K562 (cell line): ENCODE data around the gene SHROOM3. TPM values are rescaled to one million over a fixed set of nuclear protein-coding genes. Genes with fewer than 3 reads are reported as not detected.

Experiments
- ATAC-seq: fragments of 200-7000 bp; cut with Tn5 transposase; 3 replicates; pipeline ENCODE4 v1.9.1; 2020; ENCODE audit warnings: moderate library complexity
- BruUV-seq: library from RNA; stranded (reverse); fragments of 400-500 nt; replicated peaks from 2 replicates; lab custom pipeline; 2021; lab: Mats Ljungman, UMichigan
- CTCF ChIA-PET: fragments of 300-600 bp; formaldehyde crosslinking; extraction: SDS; loops from one replicate; lab custom pipeline; 2021; ENCODE audit warnings: low intra/inter-chr PET ratio; lab: Yijun Ruan, JAX
- POLR2A ChIA-PET: fragments of 300-600, 350-650 bp; sonication (Branson Sonifier 250); formaldehyde crosslinking; extraction: SDS; loops from one replicate; lab custom pipeline; 2021; ENCODE audit warnings: antibody characterized with exemption, inconsistent platforms; lab: Yijun Ruan, JAX
- DNase-seq, 4 experiments: peaks; one replicate each; pipeline versions ENCODE4 v3.0.0 to v3.0.0-alpha.2; 2011 to 2018; ENCODE audit warnings: low spot score in 3 of 4, mixed read lengths in 3 of 4; ENCODE audit errors: extremely low read depth in 1 of 4
- FAIRE-seq: peaks from 2 replicates; lab custom pipeline; 2011; peaks lifted over from hg19 to GRCh38; lab: Jason Lieb, UNC
- H2AFZ ChIP-seq: 2 replicates; pipeline ENCODE4 v1.6.0; 2011; ENCODE audit warnings: low read depth, low read length, control low read depth, inconsistent platforms
- H3K27ac ChIP-seq: fragments of 200-600 bp; 3 replicates; pipeline ENCODE4 v1.8.0; 2011; ENCODE audit warnings: low read depth, mild to moderate bottlenecking, control low read depth, inconsistent platforms, low read length, moderate library complexity, mixed read lengths; ENCODE audit errors: extremely low read depth
- H3K27me3 ChIP-seq, 2 experiments: fragments of 300-600 bp in 1 of 2; 2 replicates in 1 of 2; 3 replicates in 1 of 2; pipeline versions ENCODE4 v1.6.0 to v1.8.0; 2011; ENCODE audit warnings: inconsistent platforms in 2 of 2, low read length in 2 of 2, mild to moderate bottlenecking in 1 of 2, mixed read lengths in 1 of 2, moderate library complexity in 1 of 2; ENCODE audit not compliant: control insufficient read depth in 2 of 2, insufficient read depth in 2 of 2
- H3K36me3 ChIP-seq: fragments of 300-600 bp; 3 replicates; pipeline ENCODE4 v1.8.0; 2011; ENCODE audit warnings: mild to moderate bottlenecking, low read length, inconsistent platforms; ENCODE audit not compliant: control insufficient read depth, insufficient read depth
- H3K4me1 ChIP-seq, 2 experiments: fragments of 200-600 bp in 1 of 2; replicated peaks in 1 of 2; 2 replicates in 1 of 2; 3 replicates in 1 of 2; pipeline versions ENCODE4 v1.5.1 to v1.8.0; 2011; ENCODE audit warnings: inconsistent platforms in 2 of 2, low read length in 2 of 2, mild to moderate bottlenecking in 1 of 2, mixed read lengths in 1 of 2, moderate library complexity in 1 of 2; ENCODE audit not compliant: control insufficient read depth in 2 of 2, insufficient read depth in 2 of 2
- H3K4me2 ChIP-seq: 2 replicates; pipeline ENCODE4 v1.6.1; 2011; ENCODE audit warnings: low read length, control low read depth, inconsistent platforms, mixed read lengths; ENCODE audit not compliant: insufficient read depth
- H3K4me3 ChIP-seq: fragments of 200-600 bp; sonication (generic), shearing (Covaris generic); 2 replicates; pipeline ENCODE4 v1.5.1; 2016; ENCODE audit warnings: control low read depth, inconsistent platforms
- H3K79me2 ChIP-seq: fragments of 200-600 bp; 3 replicates; pipeline ENCODE4 v1.8.0; 2011; ENCODE audit warnings: low read length, inconsistent platforms; ENCODE audit not compliant: control insufficient read depth, insufficient read depth
- H3K9ac ChIP-seq, 2 experiments: 2 replicates each; pipeline versions ENCODE4 v1.6.0 to v1.6.1; 2011; ENCODE audit warnings: low read depth in 2 of 2, low read length in 2 of 2, control low read depth in 1 of 2, inconsistent platforms in 1 of 2, mild to moderate bottlenecking in 1 of 2, mixed read lengths in 1 of 2; ENCODE audit not compliant: insufficient read depth in 1 of 2
- H3K9me1 ChIP-seq: one replicate; pipeline ENCODE4 v1.6.0; 2011; ENCODE audit warnings: inconsistent platforms, mild to moderate bottlenecking, low read length, moderate library complexity; ENCODE audit not compliant: control insufficient read depth, insufficient read depth
- H3K9me3 ChIP-seq: replicated peaks from 2 replicates; pipeline ENCODE4 v1.5.1; 2011; ENCODE audit warnings: low read depth, low read length, inconsistent platforms; ENCODE audit not compliant: control insufficient read depth, insufficient read depth
- H4K20me1 ChIP-seq: replicated peaks from 2 replicates; pipeline ENCODE4 v1.6.1; 2011; ENCODE audit warnings: low read length, inconsistent platforms, mixed read lengths; ENCODE audit not compliant: control insufficient read depth, insufficient read depth
- HMBOX1 ChIP-seq: sonication (generic); IDR thresholded peaks from 2 replicates; pipeline ENCODE4 v1.6.1; 2016
- HSF4 ChIP-seq: fragments of 250-450 bp; sonication (Bioruptor Pico); IDR thresholded peaks from 2 replicates; pipeline ENCODE4 v2.1.2; 2022; ENCODE audit warnings: mild to moderate bottlenecking, moderate library complexity, borderline replicate concordance
- NR4A1 ChIP-seq, 2 experiments: fragments of 250-450 bp in 1 of 2; fragments of 450-650 bp in 1 of 2; sonication (Bioruptor Pico) in 1 of 2; IDR thresholded peaks; 2 replicates each; pipeline versions ENCODE4 v1.4.0 to v1.6.1; 2016 to 2020; ENCODE audit warnings: mild to moderate bottlenecking in 2 of 2, missing compliant biosample characterization in 1 of 2, missing genetic modification characterization in 1 of 2, moderate library complexity in 1 of 2
- NRF1 ChIP-seq, 2 experiments: fragments of 450-650 bp; IDR thresholded peaks in 1 of 2; conservative IDR thresholded peaks in 1 of 2; 2 replicates each; pipeline ENCODE4 v1.6.1; 2014; ENCODE audit warnings: mild to moderate bottlenecking in 2 of 2
- PRDM10 ChIP-seq: fragments of 450-650 bp; IDR thresholded peaks from 2 replicates; pipeline ENCODE4 v1.6.1; 2018; ENCODE audit not compliant: partially characterized antibody
- SIRT6 ChIP-seq: IDR thresholded peaks from one replicate; pipeline ENCODE4 v1.6.1; 2012; ENCODE audit warnings: low read depth, mild to moderate bottlenecking, control low read depth, inconsistent platforms, low read length, moderate library complexity
- ZNF212 ChIP-seq: fragments of 450-650 bp; formaldehyde crosslinking; IDR thresholded peaks from 2 replicates; pipeline ENCODE4 v1.4.0; 2020; ENCODE audit warnings: mild to moderate bottlenecking
- WGBS: fragments of 100-300 bp; shearing (Covaris generic); methylation state at CpG from one replicate; pipeline ENCODE4 v1.1.6; 2016; ENCODE audit warnings: low coverage, mixed read lengths; ENCODE audit not compliant: insufficient coverage; ENCODE audit errors: missing lambda C conversion rate; 5-methylcytosine and 5-hydroxymethylcytosine counted together
- in situ Hi-C: fragments of 300-500 bp; cut with MboI; formaldehyde crosslinking; loops from 4 replicates; pipeline ENCODE4 v1.15.0; 2018; ENCODE audit warnings: inconsistent platforms, mixed read lengths
- intact Hi-C: fragments of 100-400 bp; cut with micrococcal nuclease; formaldehyde crosslinking; loops from 2 replicates; pipeline ENCODE4 v1.14.2; 2022
- polyA plus RNA-seq, 8 experiments: library from polyadenylated mRNA; depleted of rRNA in 4 of 8; stranded (reverse) in 5 of 8; unstranded in 3 of 8; fragments of >200 nt; fragmentation: Nextera tagmentation in 2 of 8; fragmentation: Illumina TruSeq in 1 of 8; extraction: Ambion mirVana in 2 of 8; extraction: Trizol in 1 of 8; gene quantifications; 2 replicates each; pipeline versions ENCODE4 v1.2.1 to v1.2.3, GENCODE V29; 2011 to 2014; ENCODE audit warnings: inconsistent platforms in 1 of 8, missing spikeins in 1 of 8
- total RNA-seq, 7 experiments: library from RNA; depleted of rRNA in 6 of 7; stranded (reverse); fragments of >200 nt in 6 of 7; fragmentation: Illumina TruSeq in 2 of 7; extraction: Trizol in 2 of 7; gene quantifications; 2 replicates each; pipeline versions ENCODE4 v1.2.1 to v1.2.3, GENCODE V29; 2011 to 2021; ENCODE audit warnings: low replicate concordance in 1 of 7

The SHROOM3 gene
- total and polyA plus RNA-seq, 9 of the 15 experiments (the other 6 are each of a cell fraction or from before 2014, with no cell fraction given), result 0.01 to 0.07 TPM; not detected in 7

- no peaks in the 10 kb centered on the region for H3K36me3 ChIP-seq
- TF ChIP-seq ZNF212 (CRISPR knock-in tag), result no peak
- TF ChIP-seq SIRT6, result no peak
- no peak for TF ChIP-seq HSF4
- no peak overlapping the region for H3K4me2 ChIP-seq
- no peaks in the 10 kb centered on the region for H3K4me1 ChIP-seq
- peaks cover 7 to 11% of the 10 kb centered on the region in 2 experiments; a peak in 2 of 5 replicates for H3K27me3 ChIP-seq
- H2AFZ ChIP-seq, result no peak overlapping the region
- intact Hi-C loops (no loop called here), in situ Hi-C loops (no loop called here)
- H3K27ac ChIP-seq, result no peak overlapping the region
- H3K79me2 ChIP-seq, result no peaks in the 10 kb centered on the region
- FAIRE-seq (no peak), ATAC-seq (no peak), DNase-seq (no peak)
- CTCF ChIA-PET, result no interaction called here
- 0% methylated on average over 3 of the region's 4 CpGs for WGBS
- no peaks in the 10 kb centered on the region for H3K9me1 ChIP-seq
- no TSS peak for BruUV-seq
- H3K9ac ChIP-seq, result no peak overlapping the region
- POLR2A ChIA-PET, result no interaction called here
- no peak overlapping the region for H3K4me3 ChIP-seq
- H4K20me1 ChIP-seq, result no peaks in the 10 kb centered on the region
- H3K9me3 ChIP-seq, result no peaks in the 10 kb centered on the region
Measured at GRCh38 chr4:76569706-76570105, 134.7 kb downstream of the SHROOM3 start.

GRCh38 chr4:76570141-76570973, 135.3 kb downstream of the SHROOM3 start:
- intact Hi-C loops, result no loop called here
- Histone ChIP-seq H3K79me2 (no peaks in the 10 kb centered on the region), H4K20me1 (no peaks in the 10 kb centered on the region), H3K9me1 (no peaks in the 10 kb centered on the region), H3K36me3 (no peaks in the 10 kb centered on the region), H2AFZ (no peak overlapping the region), H3K27ac (no peak overlapping the region)
- CTCF ChIA-PET, result no interaction called here
- FAIRE-seq (no peak), DNase-seq (no peak)
- BruUV-seq, result no TSS peak
- 1% methylated on average over 10 of the region's 10 CpGs for WGBS
- no peak for TF ChIP-seq NR4A1 (CRISPR knock-in tag; IDR thresholded peaks at IDR 0.05)
- no peak for TF ChIP-seq NR4A1 (tag; IDR thresholded peaks at IDR 0.05)
- TF ChIP-seq PRDM10, result no peak
- no peak for TF ChIP-seq NRF1 (conservative IDR thresholded peaks at IDR 0.05 in 1 of 2, IDR thresholded peaks at IDR 0.05 in 1 of 2)
- TF ChIP-seq HMBOX1, result no peak
- TF ChIP-seq, all 486 proteins: peak for 0
- H3K9ac ChIP-seq, result no peak overlapping the region
- POLR2A ChIA-PET, result no interaction called here
- no peaks in the 10 kb centered on the region for H3K9me3 ChIP-seq
- H3K27me3 ChIP-seq, result peaks cover 7 to 11% of the 10 kb centered on the region in 2 experiments; a peak in 2 of 5 replicates
- in situ Hi-C loops, result no loop called here
- H3K4me1 ChIP-seq, result no peaks in the 10 kb centered on the region
- no peak overlapping the region for H3K4me3 ChIP-seq
- H3K4me2 ChIP-seq, result no peak overlapping the region
- no peak for ATAC-seq
